8988T (cell line): ENCODE results near the gene PRPH.
"Not testable (repeated sequence)": the region's sequence is repeated elsewhere in the genome, so short reads cannot be mapped to it uniquely, and the experiment has no call there.

Experiments
- DNase-seq: peaks from one replicate; pipeline ENCODE4 v3.0.0; 2011

PRPH gene

GRCh38 chr12:49276304-49277290 is 18.4 kb upstream of the PRPH start:
- DNase-seq, result no peak

- DNase-seq, result no peak
Observed at GRCh38 chr12:49277466-49277865, 17.5 kb upstream of the PRPH start.

GRCh38 chr12:49279706-49280159 is 15.2 kb upstream of the PRPH start:
- no peak for DNase-seq

- not testable (repeated sequence) for DNase-seq
Observed at GRCh38 chr12:49280545-49280944, 14.4 kb upstream of the PRPH start.

DNA sequence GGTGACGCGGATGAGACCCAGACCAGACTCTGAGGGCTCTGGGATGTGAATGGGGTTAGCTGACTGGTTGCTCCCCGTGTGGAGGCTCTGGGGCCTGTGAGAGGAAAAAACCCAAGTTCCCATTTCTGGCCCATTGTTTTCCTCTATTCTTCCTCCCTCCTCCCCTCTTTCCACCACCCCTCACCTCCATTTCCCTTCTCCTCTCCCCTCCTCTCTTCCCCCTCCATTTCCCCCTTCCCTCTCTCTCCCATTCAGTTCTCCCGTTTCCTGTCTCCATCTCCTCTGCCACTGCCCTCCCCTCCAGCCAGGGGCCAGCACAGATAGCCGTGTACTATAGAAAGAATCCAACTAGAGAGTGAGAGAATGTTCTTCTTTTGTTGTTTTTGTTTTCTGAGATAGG is 12.6 kb upstream of the PRPH start:
- no peak for DNase-seq

DNA sequence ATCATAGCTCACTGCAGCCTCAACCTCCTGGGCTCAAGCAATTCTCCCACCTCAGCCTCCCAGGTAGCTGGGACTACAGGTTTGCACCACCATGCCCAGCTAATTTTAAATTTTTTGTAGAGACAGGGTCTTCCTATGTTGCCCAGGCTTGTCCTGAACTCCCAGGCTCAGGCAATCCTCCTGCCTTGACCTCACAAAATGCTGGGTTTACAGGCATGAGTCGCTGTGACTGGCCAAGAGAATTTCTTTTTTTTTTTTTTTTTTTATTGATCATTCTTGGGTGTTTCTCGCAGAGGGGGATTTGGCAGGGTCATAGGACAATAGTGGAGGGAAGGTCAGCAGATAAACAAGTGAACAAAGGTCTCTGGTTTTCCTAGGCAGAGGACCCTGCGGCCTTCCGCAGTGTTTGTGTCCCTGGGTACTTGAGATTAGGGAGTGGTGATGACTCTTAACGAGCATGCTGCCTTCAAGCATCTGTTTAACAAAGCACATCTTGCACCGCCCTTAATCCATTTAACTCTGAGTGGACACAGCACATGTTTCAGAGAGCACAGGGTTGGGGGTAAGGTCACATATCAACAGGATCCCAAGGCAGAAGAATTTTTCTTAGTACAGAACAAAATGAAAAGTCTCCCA is 12.1 kb upstream of the PRPH start:
- DNase-seq, result not testable (repeated sequence)

- no peak for DNase-seq
Observed at GRCh38 chr12:49283541-49284429, 11.2 kb upstream of the PRPH start.

GRCh38 chr12:49284672-49285071 is 10.3 kb upstream of the PRPH start:
- DNase-seq, result no peak

GRCh38 chr12:49287876-49288275 is 7.1 kb upstream of the PRPH start:
- DNase-seq, result no peak

DNA sequence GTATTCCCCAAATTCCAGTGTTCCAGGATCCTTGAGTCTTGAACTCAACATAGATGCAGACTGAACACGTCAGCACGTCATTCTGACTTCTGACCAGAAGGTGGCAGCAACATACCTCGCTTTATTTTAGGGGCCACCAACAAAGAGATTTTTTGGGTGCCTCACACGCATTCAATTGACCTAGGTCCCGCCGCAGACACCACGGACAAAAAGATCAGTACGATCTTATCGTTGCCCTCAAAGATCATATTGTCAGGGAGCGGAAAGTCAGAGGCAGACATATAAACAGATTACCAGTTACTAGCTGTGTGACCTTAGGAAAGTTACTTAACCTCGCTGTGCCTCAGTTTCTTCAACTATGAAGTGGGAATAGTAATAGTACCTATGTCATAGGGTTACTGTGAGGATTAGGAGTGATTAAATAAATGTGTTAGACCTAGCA is 6.5 kb upstream of the PRPH start:
- DNase-seq, result no peak

GRCh38 chr12:49288922-49289555 is 5.9 kb upstream of the PRPH start:
- no peak for DNase-seq

DNA sequence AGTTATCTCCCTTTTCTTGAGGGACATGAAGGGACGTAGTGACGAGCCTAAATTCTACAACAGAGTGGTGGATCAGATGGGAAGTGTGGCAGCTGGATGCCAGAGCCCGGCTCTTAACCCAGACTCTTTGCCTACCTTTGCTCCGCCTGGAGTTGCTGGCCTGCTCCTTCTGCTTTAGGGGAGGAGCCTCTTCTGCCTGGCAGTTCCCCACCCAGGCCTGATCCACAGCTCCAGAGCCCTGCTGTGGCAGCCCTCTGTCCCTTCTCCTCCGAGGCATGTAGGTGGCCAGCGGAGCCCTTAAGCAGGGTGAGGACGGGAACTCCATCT is 2.3 kb upstream of the PRPH start:
- DNase-seq, result no peak

GRCh38 chr12:49293056-49293956 is 1.6 kb upstream of the PRPH start:
- DNase-seq, result no peak

GRCh38 chr12:49294086-49294803 is 702 bp upstream of the PRPH start:
- no peak for DNase-seq

- no peak for DNase-seq
Observed at GRCh38 chr12:49294804-49295081, 204 bp upstream of the PRPH start.

GRCh38 chr12:49296034-49296835 is 1.3 kb downstream of the PRPH start:
- DNase-seq, result peak; percentile 96

- DNase-seq, result peak; percentile 83
Observed at GRCh38 chr12:49296836-49297694, 2.1 kb downstream of the PRPH start.

DNA sequence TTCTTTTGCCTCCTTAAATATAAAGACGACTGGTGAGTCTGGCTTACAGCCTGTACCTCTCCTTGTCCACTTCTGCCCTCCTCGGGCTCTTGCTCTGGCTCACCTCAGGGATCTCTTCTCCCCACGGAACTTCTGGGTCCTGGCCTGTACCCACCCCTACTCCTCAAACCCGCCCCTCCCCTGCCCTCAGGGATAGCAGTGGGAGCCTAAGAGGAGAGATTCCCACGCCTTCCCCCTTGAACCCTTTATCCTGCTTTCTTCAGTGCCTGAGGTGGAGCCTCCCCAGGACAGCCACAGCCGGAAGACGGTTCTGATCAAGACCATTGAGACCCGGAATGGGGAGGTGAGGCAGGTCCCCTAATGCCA is 2.7 kb downstream of the PRPH start:
- no peak for DNase-seq

GRCh38 chr12:49298160-49298559 is 3.2 kb downstream of the PRPH start:
- no peak for DNase-seq
